Measurements from ENCODE around the gene RNF152. TPM values are rescaled to one million over a fixed set of nuclear protein-coding genes. Genes with fewer than 3 reads are reported as not detected.

The RNF152 gene
- total RNA-seq, 1 experiment from 2014 or later: 2.0 TPM

GRCh38 chr18:61901323-61901986, 8.6 kb upstream of the RNF152 start:
- POLR2A ChIA-PET (ENCODE audit: unreplicated experiment): no interaction called here
- ATAC-seq: peak; percentile 94
- Histone ChIP-seq H4K20me1 (ENCODE audit: low read length) (no peaks in the 10 kb centered on the region), H3K36me3 (ENCODE audit: low read depth, low read length) (no peaks in the 10 kb centered on the region), H3K27ac (ENCODE audit: low read length) (no peak overlapping the region), H3K9me2 (replicated peaks; ENCODE audit: low read length) (no peaks in the 10 kb centered on the region), H2AFZ (ENCODE audit: low read length) (no peak overlapping the region), H3K79me2 (ENCODE audit: low read length) (no peaks in the 10 kb centered on the region), H3K4me2 (ENCODE audit: low read length) (no peak overlapping the region), H3K4me1 (ENCODE audit: insufficient read depth, low read length) (peaks cover 6% of the 10 kb centered on the region; the same call in 1 of the 2 replicates), H3K9me3 (ENCODE audit: low read length) (no peaks in the 10 kb centered on the region), H3K27me3 (ENCODE audit: low read length) (peaks cover 17% of the 10 kb centered on the region), H3F3A (ENCODE audit: low read length, unreplicated experiment) (no peaks in the 10 kb centered on the region), H3K4me3 (ENCODE audit: low read length) (no peak overlapping the region), H3K9ac (ENCODE audit: low read length) (no peak overlapping the region)
- DNase-seq: peak; percentile 73
- intact Hi-C loops (cut with micrococcal nuclease): loop anchor here (2.0 to 5.0 kb wide), 3 partner anchors 229 to 349 kb away; no protein-coding TSS in a partner anchor
- CTCF ChIA-PET: no interaction called here
- BruUV-seq (replicated peaks): no TSS peak
- peak; percentile 89 for TF ChIP-seq CTCF (conservative IDR thresholded peaks at IDR 0.05; ENCODE audit: low read depth, low read length)
- TF ChIP-seq EZH2phosphoT487 (IDR thresholded peaks at IDR 0.05; ENCODE audit: borderline replicate concordance, low read length): no peak

GRCh38 chr18:61900504-61901281, 7.9 kb upstream of the RNF152 start:
- H2AFZ ChIP-seq (ENCODE audit: low read length): no peak overlapping the region
- DNase-seq (no peak), ATAC-seq (no peak)
- no peaks in the 10 kb centered on the region for H3K36me3 ChIP-seq (ENCODE audit: low read depth, low read length)
- H3K4me1 ChIP-seq (ENCODE audit: insufficient read depth, low read length): peaks cover 6% of the 10 kb centered on the region; the same call in 1 of the 2 replicates
- H3K79me2 ChIP-seq (ENCODE audit: low read length): no peaks in the 10 kb centered on the region
- H3K27me3 ChIP-seq (ENCODE audit: low read length): peaks cover 14% of the 10 kb centered on the region
- ChIA-PET POLR2A (ENCODE audit: unreplicated experiment) (no interaction called here), CTCF (no interaction called here)
- intact Hi-C loops (cut with micrococcal nuclease): loop anchor here (2.0 to 5.0 kb wide), 3 partner anchors 230 to 348 kb away; no protein-coding TSS in a partner anchor
- H3K4me3 ChIP-seq (ENCODE audit: low read length): no peak overlapping the region
- no peaks in the 10 kb centered on the region for H3K9me3 ChIP-seq (ENCODE audit: low read length)
- H3K4me2 ChIP-seq (ENCODE audit: low read length): no peak overlapping the region
- H3K27ac ChIP-seq (ENCODE audit: low read length): no peak overlapping the region
- TF ChIP-seq EZH2 (IDR thresholded peaks at IDR 0.05; ENCODE audit: low read length, unreplicated experiment): no peak
- TF ChIP-seq EZH2phosphoT487 (IDR thresholded peaks at IDR 0.05; ENCODE audit: borderline replicate concordance, low read length): no peak
- TF ChIP-seq CTCF (conservative IDR thresholded peaks at IDR 0.05; ENCODE audit: low read depth, low read length): no peak
- H3F3A ChIP-seq (ENCODE audit: low read length, unreplicated experiment): no peaks in the 10 kb centered on the region
- BruUV-seq (replicated peaks): no TSS peak
- H4K20me1 ChIP-seq (ENCODE audit: low read length): no peaks in the 10 kb centered on the region
- H3K9ac ChIP-seq (ENCODE audit: low read length): no peak overlapping the region
- no peaks in the 10 kb centered on the region for H3K9me2 ChIP-seq (replicated peaks; ENCODE audit: low read length)

Data from PC-3 (cell line).